ENCODE measurements around the gene NEK6.

- TF ChIP-seq CTCF (IDR thresholded peaks at IDR 0.05; ENCODE audit: poor library complexity) = no peak
- no peak for TF ChIP-seq EZH2 (IDR thresholded peaks at IDR 0.05; ENCODE audit: borderline replicate concordance)
- TF ChIP-seq EZH2phosphoT487 (IDR thresholded peaks at IDR 0.05; ENCODE audit: low read depth, severe bottlenecking, unreplicated experiment) = no peak
Observed at GRCh38 chr9:124381170-124381945, 123.6 kb downstream of the NEK6 start.

Measured in hepatocyte (in vitro differentiated cells).